H1 (cell line): ENCODE measurements around the gene TOM1L2. TPM values are rescaled to one million over a fixed set of nuclear protein-coding genes. Genes with fewer than 3 reads are reported as not detected.

Experiments
- CTCF ChIA-PET: fragments of 300-600 bp; sonication (Branson Sonifier 250); formaldehyde crosslinking; loops from one replicate; lab custom pipeline; 2021; ENCODE audit not compliant: partially characterized antibody; lab: Charles Lee
- POLR2A ChIA-PET: fragments of 300-600 bp; sonication (Branson Sonifier 250); formaldehyde crosslinking; loops from one replicate; lab custom pipeline; 2021; ENCODE audit warnings: inconsistent platforms; ENCODE audit not compliant: partially characterized antibody; lab: Charles Lee
- DNase-seq, 2 experiments: peaks; one replicate each; pipeline versions ENCODE4 v3.0.0 to v3.0.0-alpha.2; 2010 to 2022; ENCODE audit warnings: low spot score in 2 of 2, low read depth in 1 of 2, mixed read lengths in 1 of 2
- FAIRE-seq: peaks from 2 replicates; lab custom pipeline; 2011; peaks lifted over from hg19 to GRCh38; lab: Jason Lieb, UNC
- H2AFZ ChIP-seq: 2 replicates; pipeline ENCODE4 v1.8.1; 2012; ENCODE audit warnings: low read length, inconsistent platforms
- H2AK5ac ChIP-seq: 2 replicates; pipeline ENCODE4 v1.6.1; 2013; ENCODE audit warnings: low read depth, low read length
- H2BK120ac ChIP-seq: replicated peaks from 2 replicates; pipeline ENCODE3; 2013; ENCODE audit warnings: low read depth, low read length, inconsistent platforms
- H2BK12ac ChIP-seq: 2 replicates; pipeline ENCODE4 v1.6.1; 2013; ENCODE audit warnings: low read depth, low read length
- H2BK15ac ChIP-seq: 2 replicates; pipeline ENCODE4 v1.6.1; 2013; ENCODE audit warnings: low read length
- H2BK20ac ChIP-seq: 2 replicates; pipeline ENCODE4 v1.6.1; 2013; ENCODE audit warnings: low read length
- H2BK5ac ChIP-seq: 2 replicates; pipeline ENCODE4 v1.6.1; 2013; ENCODE audit warnings: low read depth, low read length
- H3K14ac ChIP-seq: 2 replicates; pipeline ENCODE4 v1.6.1; 2013; ENCODE audit warnings: inconsistent platforms; ENCODE audit not compliant: insufficient read length
- H3K18ac ChIP-seq: 2 replicates; pipeline ENCODE4 v1.6.1; 2013; ENCODE audit warnings: low read length; ENCODE audit errors: extremely low read depth
- H3K23ac ChIP-seq: 2 replicates; pipeline ENCODE4 v1.6.1; 2013; ENCODE audit warnings: inconsistent platforms; ENCODE audit not compliant: insufficient read length
- H3K23me2 ChIP-seq: 2 replicates; pipeline ENCODE4 v1.6.1; 2013; ENCODE audit warnings: low read depth, low read length
- H3K27ac ChIP-seq: 2 replicates; pipeline ENCODE4 v1.6.1; 2011; ENCODE audit warnings: low read depth, low read length, inconsistent platforms
- H3K27me3 ChIP-seq, 4 experiments: replicated peaks in 1 of 4; 1 replicate in 1 of 4; 2 replicates in 3 of 4; pipeline versions ENCODE4 v1.6.1 to v1.8.1; 2011 to 2013; ENCODE audit warnings: low read length in 3 of 4, mild to moderate bottlenecking in 3 of 4, inconsistent platforms in 2 of 4, mixed read lengths in 2 of 4, moderate library complexity in 1 of 4; ENCODE audit not compliant: control insufficient read depth in 3 of 4, insufficient read depth in 3 of 4; ENCODE audit errors: extremely low read depth in 1 of 4
- H3K36me3 ChIP-seq, 4 experiments: 2 replicates each; pipeline versions ENCODE4 v1.6.1 to v1.8.1; 2011 to 2013; ENCODE audit warnings: mild to moderate bottlenecking in 4 of 4, low read length in 3 of 4, moderate library complexity in 2 of 4, control low read depth in 1 of 4, inconsistent platforms in 1 of 4; ENCODE audit not compliant: insufficient read depth in 4 of 4, control insufficient read depth in 2 of 4
- H3K4ac ChIP-seq: replicated peaks from 2 replicates; pipeline ENCODE3; 2013; ENCODE audit warnings: low read length, low read depth, mixed read lengths, inconsistent platforms; ENCODE audit not compliant: insufficient read length
- H3K4me1 ChIP-seq, 4 experiments: replicated peaks in 1 of 4; 1 replicate in 1 of 4; 2 replicates in 3 of 4; pipeline versions ENCODE4 v1.6.1 to v1.8.1; 2011 to 2013; ENCODE audit warnings: low read length in 3 of 4, inconsistent platforms in 2 of 4, mixed read lengths in 1 of 4; ENCODE audit not compliant: insufficient read depth in 4 of 4, control insufficient read depth in 3 of 4
- H3K4me2 ChIP-seq, 2 experiments: 2 replicates each; pipeline versions ENCODE4 v1.6.1 to v1.8.1; 2011 to 2013; ENCODE audit warnings: low read depth in 2 of 2, low read length in 2 of 2, control low read depth in 1 of 2, inconsistent platforms in 1 of 2, mild to moderate bottlenecking in 1 of 2; ENCODE audit not compliant: insufficient read depth in 1 of 2
- H3K4me3 ChIP-seq, 4 experiments: fragments of 200-600, 300-600 bp in 1 of 4; sonication (generic), shearing (Covaris generic), sonication (Bioruptor Twin) in 1 of 4; 2 replicates each; pipeline versions ENCODE4 v1.5.1 to v1.8.1; 2011 to 2016; ENCODE audit warnings: low read length in 4 of 4, low read depth in 3 of 4, control low read depth in 2 of 4, inconsistent platforms in 2 of 4, mild to moderate bottlenecking in 2 of 4, mixed read lengths in 1 of 4, moderate library complexity in 1 of 4; ENCODE audit not compliant: insufficient read depth in 2 of 4; ENCODE audit errors: extremely low read depth in 1 of 4
- H3K56ac ChIP-seq: replicated peaks from 2 replicates; pipeline ENCODE3; 2013; ENCODE audit warnings: low read depth, mild to moderate bottlenecking, mixed read lengths, low read length, inconsistent platforms; ENCODE audit not compliant: insufficient read length
- H3K79me1 ChIP-seq: 2 replicates; pipeline ENCODE4 v1.6.1; 2013; ENCODE audit warnings: low read depth, low read length, control low read depth
- H3K79me2 ChIP-seq, 2 experiments: 2 replicates each; pipeline versions ENCODE4 v1.6.1 to v1.8.1; 2012 to 2013; ENCODE audit warnings: low read length in 2 of 2, mild to moderate bottlenecking in 2 of 2, inconsistent platforms in 1 of 2; ENCODE audit not compliant: insufficient read depth in 2 of 2, control insufficient read depth in 1 of 2
- H3K9ac ChIP-seq, 4 experiments: replicated peaks in 1 of 4; 1 replicate in 1 of 4; 2 replicates in 3 of 4; pipeline versions ENCODE4 v1.6.1 to v1.8.1; 2011 to 2013; ENCODE audit warnings: low read depth in 3 of 4, low read length in 3 of 4, control low read depth in 2 of 4, mild to moderate bottlenecking in 2 of 4, moderate library complexity in 2 of 4, inconsistent platforms in 1 of 4; ENCODE audit errors: extremely low read depth in 1 of 4
- H3K9me3 ChIP-seq, 2 experiments: 2 replicates each; pipeline versions ENCODE4 v1.6.1 to v1.8.1; 2012 to 2013; ENCODE audit warnings: mild to moderate bottlenecking in 2 of 2, moderate library complexity in 2 of 2, control low read depth in 1 of 2, inconsistent platforms in 1 of 2, low read depth in 1 of 2, low read length in 1 of 2, mixed read lengths in 1 of 2; ENCODE audit not compliant: insufficient read depth in 2 of 2
- H4K20me1 ChIP-seq, 2 experiments: replicated peaks in 1 of 2; 2 replicates each; pipeline versions ENCODE3 to v1.8.1; 2011 to 2013; ENCODE audit warnings: inconsistent platforms in 2 of 2, low read length in 2 of 2, mild to moderate bottlenecking in 1 of 2; ENCODE audit not compliant: insufficient read depth in 2 of 2, control insufficient read depth in 1 of 2
- H4K5ac ChIP-seq: 2 replicates; pipeline ENCODE4 v1.6.1; 2013; ENCODE audit warnings: low read length, low read depth, mixed read lengths, inconsistent platforms; ENCODE audit not compliant: insufficient read length
- H4K8ac ChIP-seq: 2 replicates; pipeline ENCODE4 v1.8.0; 2013; ENCODE audit warnings: mild to moderate bottlenecking, moderate library complexity, low read length, inconsistent platforms; ENCODE audit not compliant: insufficient read depth; ENCODE audit errors: extremely low read depth
- H4K91ac ChIP-seq: replicated peaks from 2 replicates; pipeline ENCODE3; 2013; ENCODE audit warnings: low read length, mixed read lengths, inconsistent platforms; ENCODE audit not compliant: insufficient read length
- BRCA1 ChIP-seq: IDR thresholded peaks from 2 replicates; pipeline ENCODE4 v1.6.1; 2012; ENCODE audit warnings: low read depth, low read length, improper control_type of control experiment
- CTBP2 ChIP-seq: IDR thresholded peaks from 2 replicates; pipeline ENCODE4 v1.7.0; 2011; ENCODE audit warnings: borderline replicate concordance, mild to moderate bottlenecking, moderate library complexity, mixed read lengths, low read length; ENCODE audit not compliant: insufficient read depth, insufficient read length
- MAFK ChIP-seq: IDR thresholded peaks from 2 replicates; pipeline ENCODE4 v1.6.1; 2012; ENCODE audit warnings: low read depth, mild to moderate bottlenecking, improper control_type of control experiment, low read length
- POLR2AphosphoS5 ChIP-seq: IDR thresholded peaks from 2 replicates; pipeline ENCODE4 v1.6.1; 2011; ENCODE audit warnings: low read depth, low read length
- USF2 ChIP-seq: IDR thresholded peaks from 2 replicates; pipeline ENCODE4 v1.6.1; 2011; ENCODE audit warnings: low read length, improper control_type of control experiment
- WGBS, 2 experiments: shearing (Covaris generic) in 1 of 2; methylation state at CpG; one replicate each; pipeline versions ENCODE4 v1.1.6 to v1.1.7; 2013 to 2015; ENCODE audit warnings: low lambda C conversion rate in 2 of 2, mixed read lengths in 2 of 2, inconsistent platforms in 1 of 2, low coverage in 1 of 2, missing lambda C conversion rate in 1 of 2; ENCODE audit not compliant: insufficient replicate concordance in 2 of 2, insufficient coverage in 1 of 2, insufficient read length in 1 of 2; ENCODE audit errors: extremely low coverage in 1 of 2, missing lambda C conversion rate in 1 of 2; 5-methylcytosine and 5-hydroxymethylcytosine counted together
- polyA plus RNA-seq, 7 experiments: library from polyadenylated mRNA; depleted of rRNA in 3 of 7; stranded (reverse) in 5 of 7; unstranded in 2 of 7; fragments of >200 nt in 5 of 7; fragments of 200-250 nt in 2 of 7; gene quantifications; 1 replicate in 5 of 7; 2 replicates in 1 of 7; 4 replicates in 1 of 7; pipeline versions ENCODE4 v1.2.1 to v1.2.3, GENCODE V29; 2011 to 2013; ENCODE audit warnings: missing spikeins in 2 of 7, mixed read lengths in 2 of 7
- total RNA-seq: library from RNA; stranded (reverse); fragmentation: NEBNext Ultra II Directional; extraction: Animal tissue kit (Norgen Biotek cat#: 25700); gene quantifications from 2 replicates; pipeline ENCODE4 v1.2.1, GENCODE V29; 2021

The TOM1L2 gene
- total and polyA plus RNA-seq, 2 of the 8 experiments (the other 6 are each of a cell fraction or from before 2014, with no cell fraction given), result 2.0 to 3.4 TPM

GRCh38 chr17:17840751-17841591 is 131.2 kb downstream of the TOM1L2 start:
- 64% methylated on average over 7 of the region's 7 CpGs; no CpG with 5 or more reads in 1 of the 2 experiments for WGBS, 2 experiments
- DNase-seq, result no peak
- H2BK20ac ChIP-seq, result peak overlapping the region; percentile 95
- peak overlapping the region; percentile 93 for H2BK12ac ChIP-seq
- peaks cover under 1% of the 10 kb centered on the region; the same call in 1 of the 2 replicates for H3K79me1 ChIP-seq
- H3K4me2 ChIP-seq, result peak overlapping the region; percentile 74 to 86
- H3K14ac ChIP-seq, result no peak overlapping the region
- no peak for TF ChIP-seq BRCA1
- no peak for TF ChIP-seq CTBP2
- TF ChIP-seq POLR2AphosphoS5, result no peak
- TF ChIP-seq USF2, result no peak
- no peak for TF ChIP-seq MAFK
- TF ChIP-seq, all 59 proteins: peak for 0
- H3K23ac ChIP-seq, result no peak overlapping the region
- peak overlapping the region; percentile 59; the same call in 1 of the 2 replicates for H3K27ac ChIP-seq
- no peaks in the 10 kb centered on the region for H3K9me3 ChIP-seq
- peaks cover 10% of the 10 kb centered on the region for H3K23me2 ChIP-seq
- no peak for FAIRE-seq
- H3K4me3 ChIP-seq, result peak overlapping the region in 2 of 4 experiments; percentile 31 to 59; a peak in 3 of 8 replicates
- CTCF ChIA-PET, result interaction anchor here (0.8 to 3.5 kb wide), 11 partner anchors 10 to 78 kb away, joined by 3 to 21 read pairs (median 4); no protein-coding TSS in a partner anchor
- peak overlapping the region; percentile 44 for H2BK120ac ChIP-seq
- H3K36me3 ChIP-seq, result no peaks in the 10 kb centered on the region
- H2AFZ ChIP-seq, result no peak overlapping the region
- H3K56ac ChIP-seq, result no peak overlapping the region
- H3K9ac ChIP-seq, result no peak overlapping the region; a peak in 1 of 7 replicates
- H4K8ac ChIP-seq, result no peak overlapping the region; the same call in 1 of the 2 replicates
- H2AK5ac ChIP-seq, result peak overlapping the region; percentile 89
- H2BK5ac ChIP-seq, result peak overlapping the region; percentile 99
- H4K5ac ChIP-seq, result peak overlapping the region; percentile 42
- no peaks in the 10 kb centered on the region; a peak in 1 of 7 replicates for H3K27me3 ChIP-seq
- H3K4ac ChIP-seq, result peak overlapping the region; percentile 24
- peaks cover 0 to 2% of the 10 kb centered on the region in 2 experiments for H4K20me1 ChIP-seq
- H3K18ac ChIP-seq, result peak overlapping the region; percentile 100
- POLR2A ChIA-PET, result interaction anchor here (0.6 to 8.8 kb wide), 20 partner anchors 7 to 156 kb away, joined by 3 to 122 read pairs (median 4); no protein-coding TSS in a partner anchor
- H3K79me2 ChIP-seq, result peaks cover under 1 to 1% of the 10 kb centered on the region in 2 experiments; a peak in 3 of 4 replicates
- H4K91ac ChIP-seq, result peak overlapping the region; percentile 96
- H3K4me1 ChIP-seq, result peaks cover 19 to 42% (median 33%) of the 10 kb centered on the region in 4 experiments
- H2BK15ac ChIP-seq, result peak overlapping the region; percentile 10; the same call in 1 of the 2 replicates
